ENCODE results near the gene SNU13. TPM values are rescaled to one million over a fixed set of nuclear protein-coding genes. Genes with fewer than 3 reads are reported as not detected.

Gene SNU13
- total RNA-seq, 1 donor from 2014 or later = 175 TPM

DNA sequence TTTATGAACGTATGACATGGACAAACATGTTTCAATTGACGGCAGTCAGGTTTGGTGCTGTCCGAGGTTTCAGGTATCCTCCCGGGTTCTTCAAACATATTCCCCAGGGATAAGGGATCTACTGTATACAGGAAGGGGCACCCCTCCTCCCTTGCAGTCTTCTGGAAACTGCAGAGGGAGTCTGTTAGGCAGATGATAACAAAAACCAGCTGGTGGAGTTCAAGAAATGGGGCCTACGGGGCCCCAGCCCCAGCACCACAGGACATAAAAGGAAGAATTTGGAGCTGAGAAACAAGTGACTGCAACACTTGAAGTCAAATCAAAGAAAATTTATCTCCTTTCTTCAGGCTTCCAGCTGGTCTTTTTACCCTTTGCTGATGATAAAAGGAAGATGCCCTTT lies 32.1 kb downstream of the SNU13 start:
- TF ChIP-seq CTCF (IDR thresholded peaks at IDR 0.05; ENCODE audit: insufficient read depth, low read depth, low read length) (no peak), EZH2 (IDR thresholded peaks at IDR 0.05; ENCODE audit: insufficient read depth, low read length) (no peak)
- peaks cover 76% of the 10 kb centered on the region for H3K36me3 ChIP-seq (ENCODE audit: insufficient read depth, low read length)

GRCh38 chr22:41654322-41654721 lies 34.3 kb downstream of the SNU13 start:
- no peaks in the 10 kb centered on the region for H3K9me3 ChIP-seq (ENCODE audit: insufficient read depth, low read depth, low read length)
- TF ChIP-seq CTCF (IDR thresholded peaks at IDR 0.05; ENCODE audit: insufficient read depth, low read depth, low read length) (no peak), EZH2 (IDR thresholded peaks at IDR 0.05; ENCODE audit: insufficient read depth, low read length) (no peak)
- H3K27me3 ChIP-seq (ENCODE audit: insufficient read depth, low read length) = no peaks in the 10 kb centered on the region
- no peaks in the 10 kb centered on the region for H3K4me1 ChIP-seq (ENCODE audit: insufficient read depth, low read length)
- Mint-ChIP-seq H3K36me3 (ENCODE audit: low read depth, unreplicated experiment) (peaks cover 16% of the 10 kb centered on the region), H3K9me3 (ENCODE audit: unreplicated experiment) (no peaks in the 10 kb centered on the region), H3K4me1 (ENCODE audit: low read depth, unreplicated experiment) (no peaks in the 10 kb centered on the region), H3K27ac (ENCODE audit: unreplicated experiment) (no peak overlapping the region), H3K4me3 (ENCODE audit: unreplicated experiment) (no peak overlapping the region), H3K27me3 (ENCODE audit: low read depth, unreplicated experiment) (no peaks in the 10 kb centered on the region)
- no peak for FAIRE-seq
- no peak overlapping the region for H2AFZ ChIP-seq (ENCODE audit: low read depth, low read length)
- H3K4me3 ChIP-seq (ENCODE audit: insufficient read depth, low read depth, low read length) = no peak overlapping the region
- no peak overlapping the region for H3K4me2 ChIP-seq (ENCODE audit: low read length)
- no peak for DNase-seq (ENCODE audit: low read depth)
- peaks cover 27% of the 10 kb centered on the region for H3K79me2 ChIP-seq (ENCODE audit: insufficient read depth, low read length)
- H4K20me1 ChIP-seq (ENCODE audit: insufficient read depth, low read length) = peaks cover 40% of the 10 kb centered on the region
- no peak overlapping the region for H3K9ac ChIP-seq (ENCODE audit: low read length)
- peaks cover 67% of the 10 kb centered on the region for H3K36me3 ChIP-seq (ENCODE audit: insufficient read depth, low read length)
- H3K27ac ChIP-seq (ENCODE audit: low read depth, low read length) = no peak overlapping the region

More for the DNA sequence above, 32.1 kb downstream of the SNU13 start:
- Histone ChIP-seq H3K79me2 (ENCODE audit: insufficient read depth, low read length) (peaks cover 20% of the 10 kb centered on the region), H3K9ac (ENCODE audit: low read length) (no peak overlapping the region), H3K4me1 (ENCODE audit: insufficient read depth, low read length) (no peaks in the 10 kb centered on the region), H4K20me1 (ENCODE audit: insufficient read depth, low read length) (peaks cover 46% of the 10 kb centered on the region), H2AFZ (ENCODE audit: low read depth, low read length) (no peak overlapping the region), H3K27ac (ENCODE audit: low read depth, low read length) (no peak overlapping the region), H3K9me3 (ENCODE audit: insufficient read depth, low read depth, low read length) (no peaks in the 10 kb centered on the region), H3K4me3 (ENCODE audit: insufficient read depth, low read depth, low read length) (no peak overlapping the region), H3K4me2 (ENCODE audit: low read length) (no peak overlapping the region), H3K27me3 (ENCODE audit: insufficient read depth, low read length) (no peaks in the 10 kb centered on the region)
- Mint-ChIP-seq H3K36me3 (ENCODE audit: low read depth, unreplicated experiment) (peaks cover 15% of the 10 kb centered on the region), H3K27me3 (ENCODE audit: low read depth, unreplicated experiment) (no peaks in the 10 kb centered on the region), H3K4me1 (ENCODE audit: low read depth, unreplicated experiment) (no peaks in the 10 kb centered on the region), H3K27ac (ENCODE audit: unreplicated experiment) (no peak overlapping the region), H3K9me3 (ENCODE audit: unreplicated experiment) (no peaks in the 10 kb centered on the region), H3K4me3 (ENCODE audit: unreplicated experiment) (no peak overlapping the region)
- no peak for DNase-seq (ENCODE audit: low read depth)
- FAIRE-seq = no peak

GRCh38 chr22:41650821-41651220 lies 37.8 kb downstream of the SNU13 start:
- Histone ChIP-seq H3K36me3 (ENCODE audit: insufficient read depth, low read length) (peaks cover 60% of the 10 kb centered on the region), H3K4me1 (ENCODE audit: insufficient read depth, low read length) (no peaks in the 10 kb centered on the region), H2AFZ (ENCODE audit: low read depth, low read length) (no peak overlapping the region), H3K27ac (ENCODE audit: low read depth, low read length) (no peak overlapping the region), H3K4me2 (ENCODE audit: low read length) (no peak overlapping the region), H3K9me3 (ENCODE audit: insufficient read depth, low read depth, low read length) (no peaks in the 10 kb centered on the region), H3K9ac (ENCODE audit: low read length) (no peak overlapping the region), H3K4me3 (ENCODE audit: insufficient read depth, low read depth, low read length) (no peak overlapping the region), H3K79me2 (ENCODE audit: insufficient read depth, low read length) (peaks cover 28% of the 10 kb centered on the region), H3K27me3 (ENCODE audit: insufficient read depth, low read length) (no peaks in the 10 kb centered on the region), H4K20me1 (ENCODE audit: insufficient read depth, low read length) (peaks cover 45% of the 10 kb centered on the region)
- Mint-ChIP-seq H3K27me3 (ENCODE audit: low read depth, unreplicated experiment) (no peaks in the 10 kb centered on the region), H3K9me3 (ENCODE audit: unreplicated experiment) (no peaks in the 10 kb centered on the region), H3K36me3 (ENCODE audit: low read depth, unreplicated experiment) (peaks cover 11% of the 10 kb centered on the region), H3K4me1 (ENCODE audit: low read depth, unreplicated experiment) (no peaks in the 10 kb centered on the region), H3K27ac (ENCODE audit: unreplicated experiment) (no peak overlapping the region), H3K4me3 (ENCODE audit: unreplicated experiment) (no peak overlapping the region)
- DNase-seq (ENCODE audit: low read depth) = no peak
- no peak for TF ChIP-seq CTCF (IDR thresholded peaks at IDR 0.05; ENCODE audit: insufficient read depth, low read depth, low read length)
- no peak for TF ChIP-seq EZH2 (IDR thresholded peaks at IDR 0.05; ENCODE audit: insufficient read depth, low read length)
- FAIRE-seq = no peak

Data from astrocyte (in vitro differentiated cells and primary cell).